ENCODE results near the gene PCGF2. TPM values are rescaled to one million over a fixed set of nuclear protein-coding genes. Genes with fewer than 3 reads are reported as not detected.
A peak's percentile ranks its signal among the peaks of the same experiment; 100 is the strongest.

The PCGF2 gene
- total and polyA plus RNA-seq, 2 donors, result 1.4 to 12.6 TPM

- Histone ChIP-seq H3K36me3 (ENCODE audit: control insufficient read depth in 2 of 2, insufficient read depth in 2 of 2, low read length in 1 of 2) (no peaks in the 10 kb centered on the region), H3K4me3 (ENCODE audit: low read length in 2 of 2) (no peak overlapping the region), H3K9me3 (ENCODE audit: control insufficient read depth in 2 of 2, insufficient read depth in 1 of 2, low read length in 1 of 2) (peaks cover 0 to 10% of the 10 kb centered on the region in 2 donors), H3K27me3 (ENCODE audit: control insufficient read depth in 2 of 2, insufficient read depth in 1 of 2, low read length in 1 of 2) (peaks cover 1 to 5% of the 10 kb centered on the region in 2 donors), H3K4me1 (ENCODE audit: control insufficient read depth in 2 of 2, insufficient read depth in 2 of 2, low read length in 2 of 2) (peaks cover 17 to 50% of the 10 kb centered on the region in 2 donors), H3K27ac (ENCODE audit: low read depth in 1 of 2, low read length in 1 of 2) (no peak overlapping the region)
- no peak for DNase-seq (ENCODE audit: low read depth in 6 of 9, low spot score in 9 of 9)
- 97% methylated on average over 9 of the region's 9 CpGs for WGBS
These were observed 14.7 kb downstream of the PCGF2 start for GRCh38 chr17:38733282-38733981.

GRCh38 chr17:38732376-38733281 is 15.5 kb downstream of the PCGF2 start:
- Histone ChIP-seq H3K4me3 (ENCODE audit: low read length in 2 of 2) (no peak overlapping the region), H3K27ac (ENCODE audit: low read depth in 1 of 2, low read length in 1 of 2) (peak overlapping the region in 1 of 2 donors; percentile 48), H3K9me3 (ENCODE audit: control insufficient read depth in 2 of 2, insufficient read depth in 1 of 2, low read length in 1 of 2) (peaks cover 0 to 14% of the 10 kb centered on the region in 2 donors), H3K27me3 (ENCODE audit: control insufficient read depth in 2 of 2, insufficient read depth in 1 of 2, low read length in 1 of 2) (peaks cover 0 to 4% of the 10 kb centered on the region in 2 donors), H3K4me1 (ENCODE audit: control insufficient read depth in 2 of 2, insufficient read depth in 2 of 2, low read length in 2 of 2) (peaks cover 25 to 58% of the 10 kb centered on the region in 2 donors), H3K36me3 (ENCODE audit: control insufficient read depth in 2 of 2, insufficient read depth in 2 of 2, low read length in 1 of 2) (no peaks in the 10 kb centered on the region)
- 96% methylated on average over 7 of the region's 7 CpGs for WGBS
- DNase-seq (ENCODE audit: low read depth in 6 of 9, low spot score in 9 of 9), result no peak

GRCh38 chr17:38731526-38732294 is 16.4 kb downstream of the PCGF2 start:
- 88% methylated on average over 8 of the region's 8 CpGs for WGBS
- Histone ChIP-seq H3K27me3 (ENCODE audit: control insufficient read depth in 2 of 2, insufficient read depth in 1 of 2, low read length in 1 of 2) (peaks cover 0 to 4% of the 10 kb centered on the region in 2 donors), H3K4me1 (ENCODE audit: control insufficient read depth in 2 of 2, insufficient read depth in 2 of 2, low read length in 2 of 2) (peaks cover 30 to 66% of the 10 kb centered on the region in 2 donors), H3K9me3 (ENCODE audit: control insufficient read depth in 2 of 2, insufficient read depth in 1 of 2, low read length in 1 of 2) (peaks cover 0 to 14% of the 10 kb centered on the region in 2 donors), H3K36me3 (ENCODE audit: control insufficient read depth in 2 of 2, insufficient read depth in 2 of 2, low read length in 1 of 2) (no peaks in the 10 kb centered on the region), H3K27ac (ENCODE audit: low read depth in 1 of 2, low read length in 1 of 2) (no peak overlapping the region), H3K4me3 (ENCODE audit: low read length in 2 of 2) (no peak overlapping the region)
- DNase-seq (ENCODE audit: low read depth in 6 of 9, low spot score in 9 of 9), result no peak

- peaks cover 30 to 68% of the 10 kb centered on the region in 2 donors for H3K4me1 ChIP-seq (ENCODE audit: control insufficient read depth in 2 of 2, insufficient read depth in 2 of 2, low read length in 2 of 2)
- peak overlapping the region; percentile 46 to 57 for H3K4me3 ChIP-seq (ENCODE audit: low read length in 2 of 2)
- H3K27ac ChIP-seq (ENCODE audit: low read depth in 1 of 2, low read length in 1 of 2), result peak overlapping the region; percentile 60 to 82
- H3K9me3 ChIP-seq (ENCODE audit: control insufficient read depth in 2 of 2, insufficient read depth in 1 of 2, low read length in 1 of 2), result peaks cover 0 to 14% of the 10 kb centered on the region in 2 donors
- peaks cover 0 to 3% of the 10 kb centered on the region in 2 donors for H3K36me3 ChIP-seq (ENCODE audit: control insufficient read depth in 2 of 2, insufficient read depth in 2 of 2, low read length in 1 of 2)
- 52% methylated on average over 27 of the region's 27 CpGs for WGBS
- DNase-seq (ENCODE audit: low read depth in 6 of 9, low spot score in 9 of 9), result peak in 1 of 9 donors; percentile 31
- peaks cover 0 to under 1% of the 10 kb centered on the region in 2 donors for H3K27me3 ChIP-seq (ENCODE audit: control insufficient read depth in 2 of 2, insufficient read depth in 1 of 2, low read length in 1 of 2)
These were observed 17.4 kb downstream of the PCGF2 start for GRCh38 chr17:38730526-38731379.

- Histone ChIP-seq H3K4me3 (ENCODE audit: low read length in 2 of 2) (peak within 1 kb of the TSS; percentile 46 to 57), H3K36me3 (ENCODE audit: control insufficient read depth in 2 of 2, insufficient read depth in 2 of 2, low read length in 1 of 2) (peaks cover 4 to 10% of the 10 kb centered on the region in 2 donors), H3K9me3 (ENCODE audit: control insufficient read depth in 2 of 2, insufficient read depth in 1 of 2, low read length in 1 of 2) (peaks cover 0 to 10% of the 10 kb centered on the region in 2 donors), H3K27me3 (ENCODE audit: control insufficient read depth in 2 of 2, insufficient read depth in 1 of 2, low read length in 1 of 2) (no peaks in the 10 kb centered on the region), H3K4me1 (ENCODE audit: control insufficient read depth in 2 of 2, insufficient read depth in 2 of 2, low read length in 2 of 2) (peaks cover 30 to 68% of the 10 kb centered on the region in 2 donors), H3K27ac (ENCODE audit: low read depth in 1 of 2, low read length in 1 of 2) (peak within 1 kb of the TSS; percentile 60 to 90)
- peak in 5 of 9 donors; percentile 71 to 89 (median 85) for DNase-seq (ENCODE audit: low read depth in 6 of 9, low spot score in 9 of 9)
- 1% methylated on average over 92 of the region's 92 CpGs for WGBS
These were observed 18.1 kb downstream of the PCGF2 start, which contains the start of gene CISD3 for GRCh38 chr17:38729886-38730525. Gene CISD3, plus strand, starts transcription at chr17:38730341. Its CDS starts 18 bp downstream, at chr17:38730359.

- peak overlapping the region; percentile 39 to 57 for H3K4me3 ChIP-seq (ENCODE audit: low read length in 2 of 2)
- peaks cover 9 to 14% of the 10 kb centered on the region in 2 donors for H3K36me3 ChIP-seq (ENCODE audit: control insufficient read depth in 2 of 2, insufficient read depth in 2 of 2, low read length in 1 of 2)
- 44% methylated on average over 14 of the region's 14 CpGs for WGBS
- H3K27me3 ChIP-seq (ENCODE audit: control insufficient read depth in 2 of 2, insufficient read depth in 1 of 2, low read length in 1 of 2), result no peaks in the 10 kb centered on the region
- peak overlapping the region; percentile 40 to 90 for H3K27ac ChIP-seq (ENCODE audit: low read depth in 1 of 2, low read length in 1 of 2)
- no peak for DNase-seq (ENCODE audit: low read depth in 6 of 9, low spot score in 9 of 9)
- H3K9me3 ChIP-seq (ENCODE audit: control insufficient read depth in 2 of 2, insufficient read depth in 1 of 2, low read length in 1 of 2), result peaks cover 0 to 10% of the 10 kb centered on the region in 2 donors
- peaks cover 30 to 62% of the 10 kb centered on the region in 2 donors for H3K4me1 ChIP-seq (ENCODE audit: control insufficient read depth in 2 of 2, insufficient read depth in 2 of 2, low read length in 2 of 2)
These were observed 18.7 kb downstream of the PCGF2 start for GRCh38 chr17:38729368-38729885.

DNA sequence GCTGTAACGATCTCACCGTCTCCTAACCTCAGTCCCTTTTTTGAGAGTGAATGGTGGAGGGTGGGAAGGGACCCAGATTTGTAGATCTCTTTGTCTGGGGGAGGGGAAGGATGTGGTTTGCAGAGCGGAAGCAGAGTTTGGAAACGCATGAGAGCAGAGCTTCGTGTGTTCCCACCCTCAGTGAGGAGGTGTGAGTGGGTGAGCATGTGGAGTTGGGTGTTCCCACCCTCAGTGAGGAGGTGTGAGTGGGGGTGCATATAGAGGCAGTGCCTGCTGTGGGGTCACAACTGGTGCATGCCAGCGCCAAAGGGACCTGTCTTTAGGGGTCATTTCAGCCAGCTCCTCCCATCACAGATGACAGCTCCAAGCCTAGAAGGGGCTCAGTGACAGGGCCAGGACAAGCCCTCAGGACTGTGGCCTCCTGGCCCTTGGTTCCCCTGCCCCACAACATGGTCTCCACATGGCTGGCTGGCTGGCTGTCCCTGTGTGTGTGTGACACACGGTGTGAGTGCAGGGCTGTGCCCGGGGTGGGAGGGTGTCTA is 19.8 kb downstream of the PCGF2 start:
- peak; percentile 69 to 95 (median 84) for DNase-seq (ENCODE audit: low read depth in 6 of 9, low spot score in 9 of 9)
- H3K9me3 ChIP-seq (ENCODE audit: control insufficient read depth in 2 of 2, insufficient read depth in 1 of 2, low read length in 1 of 2), result peaks cover 0 to 10% of the 10 kb centered on the region in 2 donors
- no peak overlapping the region for H3K4me3 ChIP-seq (ENCODE audit: low read length in 2 of 2)
- peak overlapping the region; percentile 83 to 88 for H3K27ac ChIP-seq (ENCODE audit: low read depth in 1 of 2, low read length in 1 of 2)
- peaks cover 15 to 18% of the 10 kb centered on the region in 2 donors for H3K36me3 ChIP-seq (ENCODE audit: control insufficient read depth in 2 of 2, insufficient read depth in 2 of 2, low read length in 1 of 2)
- 32% methylated on average over 8 of the region's 8 CpGs for WGBS
- no peaks in the 10 kb centered on the region for H3K27me3 ChIP-seq (ENCODE audit: control insufficient read depth in 2 of 2, insufficient read depth in 1 of 2, low read length in 1 of 2)
- peaks cover 30 to 57% of the 10 kb centered on the region in 2 donors for H3K4me1 ChIP-seq (ENCODE audit: control insufficient read depth in 2 of 2, insufficient read depth in 2 of 2, low read length in 2 of 2)
